Kidney capillary endothelial cell (primary cell): ENCODE measurements around the gene IL10RB.
"Not testable (repeated sequence)": the region's sequence is repeated elsewhere in the genome, so short reads cannot be mapped to it uniquely, and the experiment has no call there.

ENCODE experiments used
- DNase-seq: peaks from one replicate; pipeline ENCODE4 v3.0.0-alpha.2; 2018; ENCODE audit warnings: low spot score

Gene IL10RB

DNA sequence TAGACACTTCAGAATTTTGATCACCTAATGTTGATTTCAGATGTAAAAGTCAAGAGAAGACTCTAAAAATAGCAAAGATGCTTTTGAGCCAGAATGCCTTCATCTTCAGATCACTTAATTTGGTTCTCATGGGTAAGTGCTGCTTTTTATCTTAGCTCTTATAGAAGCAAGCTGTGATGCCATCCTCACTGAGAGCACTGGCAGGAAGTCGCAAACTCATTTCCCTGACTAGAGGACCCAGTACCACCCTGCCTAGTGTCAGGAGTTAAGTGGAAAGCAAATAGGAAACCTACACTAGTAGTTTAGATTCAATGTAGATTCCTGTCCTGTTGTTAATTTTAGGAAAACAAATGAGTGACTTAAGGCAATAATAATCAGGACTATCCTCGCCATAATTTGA lies 24.3 kb upstream of the IL10RB start:
- DNase-seq = no peak

DNA sequence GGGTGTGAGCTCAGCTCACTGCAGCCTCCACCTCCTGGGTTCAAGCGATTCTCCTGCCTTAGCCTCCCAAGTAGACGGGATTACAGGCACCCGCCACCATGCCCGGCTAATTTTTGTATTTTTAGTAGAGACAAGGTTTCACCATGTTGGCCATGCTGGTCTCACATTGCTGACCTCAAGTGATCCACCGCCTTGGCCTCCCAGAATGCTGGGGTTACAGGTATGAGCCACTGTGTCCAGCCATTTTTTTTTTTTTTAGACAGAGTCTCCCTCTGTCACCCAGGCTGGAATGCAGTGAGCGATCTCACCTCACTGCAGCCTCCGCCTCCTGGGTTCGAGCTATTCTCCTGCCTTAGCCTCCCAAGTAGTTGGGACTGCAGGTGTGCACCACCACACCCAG lies 23.3 kb upstream of the IL10RB start:
- DNase-seq = not testable (repeated sequence)

DNA sequence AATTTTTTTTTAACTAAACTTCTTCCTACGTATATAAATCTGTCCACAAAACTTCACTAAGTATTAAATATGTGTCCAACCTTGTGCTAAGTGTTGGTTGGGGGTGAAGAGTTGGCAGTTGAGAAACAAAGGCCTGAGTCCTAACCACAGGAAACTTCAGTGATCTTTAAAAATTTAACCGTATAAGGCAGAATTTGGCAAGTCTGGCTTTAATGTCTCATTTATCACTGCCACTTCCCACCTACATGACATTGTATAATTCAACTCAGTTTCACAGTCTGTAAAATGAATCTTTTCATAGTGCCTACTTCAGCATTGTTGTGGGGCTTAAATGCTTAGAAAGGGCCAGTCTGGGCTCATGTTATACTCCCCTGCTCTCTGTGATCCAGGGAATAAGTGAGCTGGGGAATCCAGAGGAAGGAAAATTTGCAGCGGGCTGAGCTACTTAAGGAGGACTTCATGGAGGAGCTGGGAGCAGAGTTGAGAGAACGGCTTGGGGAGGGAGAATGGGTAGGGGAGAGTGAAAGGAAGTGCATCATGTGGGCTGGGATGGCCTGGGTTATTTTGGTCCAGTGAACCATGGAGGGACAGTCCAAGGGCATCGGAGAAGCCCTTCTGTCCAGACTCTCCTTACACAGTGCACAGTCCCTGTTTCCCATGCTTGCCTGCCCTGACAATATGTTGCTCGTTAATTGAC lies 21.9 kb upstream of the IL10RB start:
- DNase-seq = no peak

- DNase-seq = no peak
These were observed 21.4 kb upstream of the IL10RB start for GRCh38 chr21:33244779-33245105.

- no peak for DNase-seq
These were observed 20.8 kb upstream of the IL10RB start for GRCh38 chr21:33245289-33245918.

DNA sequence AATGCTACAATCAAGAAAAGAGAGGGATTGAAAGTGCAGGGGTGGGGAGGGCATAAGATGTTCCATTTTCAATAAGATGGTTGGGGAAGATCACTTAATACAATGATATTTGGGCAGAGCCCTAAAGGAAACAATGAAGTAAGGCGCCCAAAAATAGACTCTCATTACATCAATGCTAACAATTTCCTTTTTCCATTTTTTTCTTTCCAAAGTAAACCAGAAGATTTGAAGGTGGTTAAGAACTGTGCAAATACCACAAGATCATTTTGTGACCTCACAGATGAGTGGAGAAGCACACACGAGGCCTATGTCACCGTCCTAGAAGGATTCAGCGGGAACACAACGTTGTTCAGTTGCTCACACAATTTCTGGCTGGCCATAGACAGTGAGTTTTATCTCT lies 19.7 kb upstream of the IL10RB start:
- no peak for DNase-seq

GRCh38 chr21:33246963-33247362 lies 19.2 kb upstream of the IL10RB start:
- DNase-seq = no peak

GRCh38 chr21:33247599-33247998 lies 18.6 kb upstream of the IL10RB start:
- DNase-seq = no peak

DNA sequence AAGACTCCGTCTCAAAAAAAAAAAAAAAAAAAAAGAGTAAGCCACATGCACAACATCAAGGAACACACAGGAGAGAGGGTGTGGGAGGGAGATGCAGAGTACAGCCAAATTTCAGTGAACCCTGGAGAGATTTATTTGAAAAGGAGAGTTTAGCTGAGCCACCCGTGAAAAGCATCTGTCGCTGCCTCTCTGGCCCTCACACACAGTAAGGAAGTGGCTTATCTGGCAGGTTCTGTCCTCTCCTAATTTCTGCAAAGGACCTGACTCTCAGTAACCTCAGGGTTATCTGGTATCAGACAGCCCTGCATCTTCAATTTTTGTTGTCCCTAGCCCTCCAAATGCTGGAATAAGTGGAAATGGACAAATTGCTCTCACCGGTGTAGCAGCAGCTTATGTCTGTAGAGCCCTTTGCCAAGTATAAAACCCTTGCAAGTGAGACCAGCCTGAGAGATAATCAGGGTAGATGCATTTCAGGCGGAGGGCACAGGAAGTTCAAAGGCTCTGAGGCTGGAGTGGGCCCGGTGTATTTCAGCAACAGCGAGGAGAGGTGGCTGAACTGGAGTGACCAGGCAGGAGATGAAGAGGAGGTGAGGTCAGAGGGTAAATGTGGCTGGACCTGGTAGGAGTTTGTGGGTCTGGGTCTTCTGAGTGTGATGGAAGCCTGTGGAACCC lies 16.7 kb upstream of the IL10RB start:
- no peak for DNase-seq

GRCh38 chr21:33251119-33251518 lies 15.0 kb upstream of the IL10RB start:
- no peak for DNase-seq

- not testable (repeated sequence) for DNase-seq
These were observed 12.8 kb upstream of the IL10RB start for GRCh38 chr21:33253382-33253781.

- no peak for DNase-seq
These were observed 11.4 kb upstream of the IL10RB start for GRCh38 chr21:33254766-33255165.

- DNase-seq = no peak
These were observed 10.8 kb upstream of the IL10RB start for GRCh38 chr21:33255404-33255803.

GRCh38 chr21:33256019-33256418 lies 10.1 kb upstream of the IL10RB start:
- no peak for DNase-seq

- DNase-seq = no peak
These were observed 8.9 kb upstream of the IL10RB start for GRCh38 chr21:33257094-33257803.

DNA sequence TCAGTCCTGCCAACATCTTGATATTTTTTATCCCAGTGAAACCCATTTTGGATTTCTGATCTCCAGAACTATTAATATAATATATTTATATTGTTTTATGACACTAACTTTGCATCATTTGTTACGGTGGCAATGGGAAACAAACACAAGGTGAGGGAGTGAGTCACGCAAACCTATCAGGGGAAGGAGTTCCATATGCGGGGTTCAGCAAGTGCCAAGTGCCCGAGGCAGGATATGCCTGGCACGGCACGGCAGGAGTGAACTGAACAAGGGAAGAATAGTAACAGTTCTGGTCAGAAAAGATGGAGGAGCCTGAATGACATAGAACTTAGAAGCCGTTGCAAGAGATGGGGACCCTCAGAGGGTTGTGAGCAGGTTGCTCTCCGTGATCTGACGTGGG lies 7.7 kb upstream of the IL10RB start:
- no peak for DNase-seq

- no peak for DNase-seq
These were observed 6.7 kb upstream of the IL10RB start for GRCh38 chr21:33259428-33259827.

GRCh38 chr21:33259995-33260394 lies 6.2 kb upstream of the IL10RB start:
- DNase-seq = no peak

DNA sequence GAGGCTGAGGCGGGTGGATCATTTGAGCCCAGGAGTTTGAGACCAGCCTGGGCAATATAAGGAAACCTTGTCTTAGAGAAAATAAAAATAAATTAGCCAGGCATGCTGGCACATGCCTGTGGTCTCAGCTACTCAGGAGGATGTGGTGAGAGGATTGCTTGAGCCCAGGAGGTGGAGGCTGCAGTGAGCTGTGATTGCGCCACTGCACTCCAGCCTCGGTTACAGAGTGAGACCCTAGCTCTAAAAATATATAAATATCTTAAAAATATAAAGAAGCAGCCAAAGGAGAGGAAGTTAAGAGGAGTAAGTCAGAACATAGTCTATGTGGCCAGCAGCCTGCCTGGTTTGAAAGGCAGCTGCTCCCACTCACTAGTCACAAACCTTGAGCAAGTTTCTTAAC lies 4.5 kb upstream of the IL10RB start:
- DNase-seq = no peak

GRCh38 chr21:33262921-33263320 lies 3.2 kb upstream of the IL10RB start:
- DNase-seq = no peak

- DNase-seq = no peak
These were observed 1.6 kb upstream of the IL10RB start for GRCh38 chr21:33264561-33264960.

DNA sequence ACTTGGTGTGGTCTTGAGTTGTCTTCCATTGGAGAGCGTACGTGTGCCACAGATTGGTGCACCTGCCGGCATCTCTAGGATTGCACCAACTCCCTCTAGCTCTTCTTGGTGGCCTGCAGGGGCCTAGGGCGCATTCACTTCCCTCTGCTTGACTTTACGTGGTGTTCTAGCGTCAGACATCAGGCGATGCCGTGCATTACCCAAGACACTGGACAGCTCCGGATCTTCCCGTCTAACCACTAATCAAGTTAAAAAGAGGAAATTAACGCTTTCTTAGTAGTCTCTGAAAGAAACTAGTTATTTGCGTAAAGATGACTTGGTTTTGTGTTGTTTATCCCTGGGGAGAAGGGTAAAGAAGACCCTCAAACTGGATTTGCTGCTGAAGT lies 510 bp upstream of the IL10RB start:
- DNase-seq = no peak

GRCh38 chr21:33266789-33267135 lies 595 bp downstream of the IL10RB start:
- DNase-seq = no peak
